Measurements from ENCODE around the gene CCDC9B. TPM values are rescaled to one million over a fixed set of nuclear protein-coding genes. Genes with fewer than 3 reads are reported as not detected.

Gene CCDC9B
- total RNA-seq, 1 donor from 2014 or later = 2.1 TPM

GRCh38 chr15:40379374-40379773 lies 38.6 kb upstream of the CCDC9B start:
- Mint-ChIP-seq H3K4me1 (peaks cover 12% of the 10 kb centered on the region), H3K4me3 (no peak overlapping the region), H3K27me3 (no peaks in the 10 kb centered on the region), H3K36me3 (ENCODE audit: low read depth) (peaks cover 2% of the 10 kb centered on the region), H3K27ac (no peak overlapping the region), H3K9me3 (no peaks in the 10 kb centered on the region)
- DNase-seq (no peak), ATAC-seq (ENCODE audit: low read depth) (no peak)
- ChIA-PET CTCF (no interaction called here), POLR2A (no interaction called here)
- intact Hi-C loops (cut with micrococcal nuclease) = no loop called here
- no peak for TF ChIP-seq CTCF (IDR thresholded peaks at IDR 0.05)

GRCh38 chr15:40377606-40378005 lies 36.9 kb upstream of the CCDC9B start:
- Mint-ChIP-seq H3K4me3 (no peak overlapping the region), H3K4me1 (peaks cover 2% of the 10 kb centered on the region), H3K27ac (no peak overlapping the region), H3K36me3 (ENCODE audit: low read depth) (no peaks in the 10 kb centered on the region), H3K27me3 (no peaks in the 10 kb centered on the region), H3K9me3 (no peaks in the 10 kb centered on the region)
- POLR2A ChIA-PET = no interaction called here
- ATAC-seq (ENCODE audit: low read depth) (no peak), DNase-seq (no peak)
- intact Hi-C loops (cut with micrococcal nuclease) = no loop called here
- no peak for TF ChIP-seq CTCF (IDR thresholded peaks at IDR 0.05)
- CTCF ChIA-PET = interaction anchor here (0.6 kb wide), 1 partner anchor 57 kb away, joined by 3 read pairs; no protein-coding TSS in a partner anchor

GRCh38 chr15:40372981-40373380 lies 32.2 kb upstream of the CCDC9B start:
- no peak for TF ChIP-seq CTCF (IDR thresholded peaks at IDR 0.05)
- Mint-ChIP-seq H3K4me3 (no peak overlapping the region), H3K9me3 (no peaks in the 10 kb centered on the region), H3K4me1 (no peaks in the 10 kb centered on the region), H3K27me3 (no peaks in the 10 kb centered on the region), H3K27ac (no peak overlapping the region), H3K36me3 (ENCODE audit: low read depth) (no peaks in the 10 kb centered on the region)
- ChIA-PET CTCF (no interaction called here), POLR2A (no interaction called here)
- DNase-seq = no peak
- intact Hi-C loops (cut with micrococcal nuclease) = no loop called here
- ATAC-seq (ENCODE audit: low read depth) = no peak

GRCh38 chr15:40369971-40370370 lies 29.2 kb upstream of the CCDC9B start:
- ChIA-PET CTCF (interaction anchor here (3.2 kb wide), 1 partner anchor 52 kb away, joined by 21 read pairs; no protein-coding TSS in a partner anchor), POLR2A (no interaction called here)
- TF ChIP-seq CTCF (IDR thresholded peaks at IDR 0.05) = no peak
- Mint-ChIP-seq H3K4me1 (peaks cover 13% of the 10 kb centered on the region), H3K4me3 (no peak overlapping the region), H3K27ac (no peak overlapping the region), H3K36me3 (ENCODE audit: low read depth) (no peaks in the 10 kb centered on the region), H3K27me3 (no peaks in the 10 kb centered on the region), H3K9me3 (no peaks in the 10 kb centered on the region)
- DNase-seq (no peak), ATAC-seq (ENCODE audit: low read depth) (no peak)
- intact Hi-C loops (cut with micrococcal nuclease) = loop anchor here (10.0 kb wide), 1 partner anchor 415 kb away; no protein-coding TSS in a partner anchor

DNA sequence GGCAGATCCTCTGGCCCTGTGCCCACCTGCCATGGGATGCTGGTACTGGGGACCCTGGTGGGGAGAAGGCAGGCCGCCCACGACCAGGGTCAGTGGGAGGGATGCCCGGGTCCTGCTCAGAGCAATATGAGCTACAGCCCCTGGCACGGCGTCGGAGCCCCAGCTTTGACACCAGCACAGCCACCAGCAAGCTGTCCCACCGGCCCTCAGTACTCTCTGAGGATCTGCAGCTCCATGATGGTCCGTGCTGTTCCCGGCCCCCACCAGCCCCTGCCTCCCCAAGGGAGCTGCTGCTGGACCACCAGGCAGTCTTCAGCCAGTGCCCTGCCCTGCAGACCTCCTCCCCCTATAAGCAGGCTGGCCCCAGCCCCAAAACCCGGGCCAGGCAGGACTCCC lies 28.7 kb upstream of the CCDC9B start:
- intact Hi-C loops (cut with micrococcal nuclease) = loop anchor here (10.0 kb wide), 1 partner anchor 415 kb away; no protein-coding TSS in a partner anchor
- POLR2A ChIA-PET = interaction anchor here (0.6 to 1.1 kb wide), 2 partner anchors 30 to 36 kb away, joined by 4 to 6 read pairs; partner anchors contain the start of gene IVD
- no peaks in the 10 kb centered on the region for H3K9me3 Mint-ChIP-seq
- TF ChIP-seq CTCF (IDR thresholded peaks at IDR 0.05) = no peak
- CTCF ChIA-PET = interaction anchor here (1.2 to 3.2 kb wide), 2 partner anchors 50 to 53 kb away, joined by 3 to 21 read pairs; no protein-coding TSS in a partner anchor
- H3K27ac Mint-ChIP-seq = no peak overlapping the region
- H3K4me3 Mint-ChIP-seq = no peak overlapping the region
- peaks cover 13% of the 10 kb centered on the region for H3K4me1 Mint-ChIP-seq
- H3K27me3 Mint-ChIP-seq = no peaks in the 10 kb centered on the region
- DNase-seq (no peak), ATAC-seq (ENCODE audit: low read depth) (no peak)
- no peaks in the 10 kb centered on the region for H3K36me3 Mint-ChIP-seq (ENCODE audit: low read depth)

Measured in activated B cell treated with CpG ODN at 0.5 μM for 24 hours (primary cell).